ENCODE results near the gene KL.

Gene KL

DNA sequence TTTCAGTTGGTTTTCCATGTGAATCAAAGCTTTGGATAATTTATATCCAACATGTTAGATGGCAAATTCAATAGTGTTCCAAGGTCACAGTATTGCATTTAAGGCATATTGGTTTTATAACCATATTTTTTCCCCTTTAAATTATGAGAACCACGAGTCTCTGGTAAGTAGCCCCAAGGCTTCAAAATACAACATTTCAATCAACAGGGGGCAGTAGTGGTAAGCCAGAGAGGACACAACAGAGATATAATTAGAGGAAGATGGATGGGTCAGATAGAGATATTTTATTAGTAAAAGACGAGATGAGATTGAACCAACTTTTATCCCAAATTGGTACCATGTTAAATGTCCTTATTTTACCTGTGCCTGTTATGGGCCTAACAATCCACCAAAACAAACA is 53.1 kb downstream of the KL start:
- peaks cover 8% of the 10 kb centered on the region for H3K27me3 Mint-ChIP-seq (ENCODE audit: low read depth, poor library complexity)
- H3K27ac Mint-ChIP-seq, result no peak overlapping the region
- H3K4me3 Mint-ChIP-seq, result no peak overlapping the region
- TF ChIP-seq, protein P1, sequence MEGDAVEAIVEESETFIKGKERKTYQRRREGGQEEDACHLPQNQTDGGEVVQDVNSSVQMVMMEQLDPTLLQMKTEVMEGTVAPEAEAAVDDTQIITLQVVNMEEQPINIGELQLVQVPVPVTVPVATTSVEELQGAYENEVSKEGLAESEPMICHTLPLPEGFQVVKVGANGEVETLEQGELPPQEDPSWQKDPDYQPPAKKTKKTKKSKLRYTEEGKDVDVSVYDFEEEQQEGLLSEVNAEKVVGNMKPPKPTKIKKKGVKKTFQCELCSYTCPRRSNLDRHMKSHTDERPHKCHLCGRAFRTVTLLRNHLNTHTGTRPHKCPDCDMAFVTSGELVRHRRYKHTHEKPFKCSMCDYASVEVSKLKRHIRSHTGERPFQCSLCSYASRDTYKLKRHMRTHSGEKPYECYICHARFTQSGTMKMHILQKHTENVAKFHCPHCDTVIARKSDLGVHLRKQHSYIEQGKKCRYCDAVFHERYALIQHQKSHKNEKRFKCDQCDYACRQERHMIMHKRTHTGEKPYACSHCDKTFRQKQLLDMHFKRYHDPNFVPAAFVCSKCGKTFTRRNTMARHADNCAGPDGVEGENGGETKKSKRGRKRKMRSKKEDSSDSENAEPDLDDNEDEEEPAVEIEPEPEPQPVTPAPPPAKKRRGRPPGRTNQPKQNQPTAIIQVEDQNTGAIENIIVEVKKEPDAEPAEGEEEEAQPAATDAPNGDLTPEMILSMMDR (IDR thresholded peaks at IDR 0.05), result no peak
- no peaks in the 10 kb centered on the region for H3K36me3 Mint-ChIP-seq (ENCODE audit: low read depth)
- H3K4me1 Mint-ChIP-seq, result no peaks in the 10 kb centered on the region
- no peak for DNase-seq
- H3K9me3 Mint-ChIP-seq, result no peaks in the 10 kb centered on the region

DNA sequence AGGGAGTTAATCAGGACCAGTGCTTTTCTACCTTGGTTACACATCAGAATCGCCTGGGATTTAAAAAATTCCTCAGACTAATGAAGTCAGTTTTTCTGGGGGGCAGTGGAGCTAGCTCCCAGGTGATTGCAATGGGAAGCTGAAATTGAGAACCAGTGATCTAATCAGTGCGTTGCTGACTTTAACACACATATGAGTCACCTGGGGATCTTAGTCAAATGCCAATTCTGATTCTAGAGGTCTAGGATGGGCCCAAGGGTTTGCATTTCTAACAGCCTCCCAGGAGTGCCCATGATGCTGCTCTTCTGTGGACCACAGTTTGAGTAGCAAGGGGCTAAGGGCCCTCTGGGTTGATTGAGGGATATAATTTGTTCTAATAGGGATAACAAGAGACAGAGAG is 54.5 kb downstream of the KL start:
- Mint-ChIP-seq H3K27me3 (ENCODE audit: low read depth, poor library complexity) (peaks cover 5% of the 10 kb centered on the region), H3K9me3 (no peaks in the 10 kb centered on the region), H3K4me1 (no peaks in the 10 kb centered on the region), H3K27ac (no peak overlapping the region), H3K4me3 (no peak overlapping the region), H3K36me3 (ENCODE audit: low read depth) (no peaks in the 10 kb centered on the region)
- TF ChIP-seq, protein P1 (IDR thresholded peaks at IDR 0.05), result no peak
- no peak for DNase-seq

- H3K27ac Mint-ChIP-seq, result no peak overlapping the region
- no peaks in the 10 kb centered on the region for H3K27me3 Mint-ChIP-seq (ENCODE audit: low read depth, poor library complexity)
- H3K4me3 Mint-ChIP-seq, result no peak overlapping the region
- DNase-seq, result no peak
- TF ChIP-seq, protein P1 (IDR thresholded peaks at IDR 0.05), result no peak
- H3K4me1 Mint-ChIP-seq, result no peaks in the 10 kb centered on the region
- no peaks in the 10 kb centered on the region for H3K36me3 Mint-ChIP-seq (ENCODE audit: low read depth)
- no peaks in the 10 kb centered on the region for H3K9me3 Mint-ChIP-seq
Measured at GRCh38 chr13:33072282-33072681, 56.1 kb downstream of the KL start.

DNA sequence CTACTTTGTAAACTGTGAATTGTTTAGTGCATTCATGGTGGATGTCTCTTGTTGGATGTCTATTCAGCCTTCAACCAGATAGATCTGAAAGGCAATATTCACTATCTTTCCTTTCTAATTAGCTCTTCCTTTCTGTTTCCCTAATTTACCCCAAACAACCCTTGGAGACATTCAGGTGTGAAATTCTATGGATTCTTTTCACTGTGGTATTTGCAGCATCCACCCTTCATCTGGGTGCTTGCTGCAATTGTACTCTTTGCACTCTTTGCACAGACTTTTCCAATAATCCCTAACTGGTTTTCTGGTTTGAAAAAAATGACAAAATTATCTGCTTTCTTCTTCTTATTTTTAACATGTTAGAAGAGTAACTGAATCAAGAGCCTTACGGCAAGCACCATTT is 56.5 kb downstream of the KL start:
- TF ChIP-seq, protein P1 (IDR thresholded peaks at IDR 0.05), result no peak
- Mint-ChIP-seq H3K27ac (no peak overlapping the region), H3K36me3 (ENCODE audit: low read depth) (no peaks in the 10 kb centered on the region), H3K9me3 (no peaks in the 10 kb centered on the region), H3K4me1 (no peaks in the 10 kb centered on the region), H3K27me3 (ENCODE audit: low read depth, poor library complexity) (no peaks in the 10 kb centered on the region), H3K4me3 (no peak overlapping the region)
- DNase-seq, result no peak

GRCh38 chr13:33073338-33073737 is 57.1 kb downstream of the KL start:
- Mint-ChIP-seq H3K27ac (no peak overlapping the region), H3K36me3 (ENCODE audit: low read depth) (no peaks in the 10 kb centered on the region)

More at GRCh38 chr13:33073338-33073737, 57.1 kb downstream of the KL start:
- Mint-ChIP-seq H3K4me1 (peaks cover 3% of the 10 kb centered on the region), H3K27me3 (ENCODE audit: low read depth, poor library complexity) (no peaks in the 10 kb centered on the region), H3K9me3 (no peaks in the 10 kb centered on the region), H3K4me3 (no peak overlapping the region)
- no peak for DNase-seq
- TF ChIP-seq, protein P1 (IDR thresholded peaks at IDR 0.05), result no peak
